Thyroid gland (tissue), 4 donors: Measurements from ENCODE around the gene S100A12. TPM values are rescaled to one million over a fixed set of nuclear protein-coding genes. Genes with fewer than 3 reads are reported as not detected.
"Not testable (repeated sequence)": the region's sequence is repeated elsewhere in the genome, so short reads cannot be mapped to it uniquely, and the experiment has no call there.

ENCODE experiments used
- DNase-seq, 2 donors: peaks; one replicate each; pipeline ENCODE4 v3.0.0-alpha.2; 2019
- H3K27ac ChIP-seq, 3 donors: fragments of 200-600 bp; sonication (generic); 1 replicate in 2 of 3; 2 replicates in 1 of 3; pipeline ENCODE4 v1.5.1; 2016 to 2019; ENCODE audit warnings: mild to moderate bottlenecking in 1 of 3, moderate library complexity in 1 of 3
- H3K27me3 ChIP-seq: fragments of 200-600 bp; sonication (generic); one replicate; pipeline ENCODE4 v1.5.1; 2019
- H3K36me3 ChIP-seq, 2 donors: fragments of 200-600 bp; sonication (generic); one replicate each; pipeline ENCODE4 v1.5.1; 2016 to 2019
- H3K4me1 ChIP-seq, 2 donors: fragments of 200-600 bp; sonication (generic); one replicate each; pipeline ENCODE4 v1.5.1; 2017 to 2019
- H3K4me3 ChIP-seq, 3 donors: fragments of 200-600 bp; sonication (generic); replicated peaks in 1 of 3; 1 replicate in 2 of 3; 2 replicates in 1 of 3; pipeline ENCODE4 v1.5.1; 2016; ENCODE audit warnings: mild to moderate bottlenecking in 1 of 3
- H3K9me3 ChIP-seq: fragments of 200-600 bp; sonication (generic); one replicate; pipeline ENCODE4 v1.5.1; 2017
- CTCF ChIP-seq, 6 experiments: fragments of 200-600 bp in 3 of 6; fragments of 450-650 bp in 3 of 6; sonication (generic) in 3 of 6; IDR thresholded peaks; one replicate each; pipeline ENCODE4 v1.5.1; 2016 to 2019; ENCODE audit warnings: antibody characterized with exemption in 6 of 6, mild to moderate bottlenecking in 2 of 6, inconsistent platforms in 1 of 6, moderate library complexity in 1 of 6
- POLR2A ChIP-seq, 2 donors: fragments of 450-650 bp; IDR thresholded peaks; one replicate each; pipeline ENCODE4 v1.6.1; 2017; ENCODE audit warnings: antibody characterized with exemption in 2 of 2, mild to moderate bottlenecking in 2 of 2, moderate library complexity in 1 of 2
- WGBS, 2 donors: methylation state at CpG; one replicate each; pipeline ENCODE4 v1.1.5; 2017; 5-methylcytosine and 5-hydroxymethylcytosine counted together
- intact Hi-C: fragments of 100-400 bp; cut with DNase I; formaldehyde crosslinking; loops from one replicate; pipeline ENCODE4 v1.15.1; 2023
- total RNA-seq, 4 donors: library from RNA; depleted of rRNA; stranded (reverse); fragments of >200 nt; gene quantifications; one replicate each; pipeline ENCODE4 v1.2.3, GENCODE V29; 2016

Gene S100A12
- total RNA-seq: not detected

DNA sequence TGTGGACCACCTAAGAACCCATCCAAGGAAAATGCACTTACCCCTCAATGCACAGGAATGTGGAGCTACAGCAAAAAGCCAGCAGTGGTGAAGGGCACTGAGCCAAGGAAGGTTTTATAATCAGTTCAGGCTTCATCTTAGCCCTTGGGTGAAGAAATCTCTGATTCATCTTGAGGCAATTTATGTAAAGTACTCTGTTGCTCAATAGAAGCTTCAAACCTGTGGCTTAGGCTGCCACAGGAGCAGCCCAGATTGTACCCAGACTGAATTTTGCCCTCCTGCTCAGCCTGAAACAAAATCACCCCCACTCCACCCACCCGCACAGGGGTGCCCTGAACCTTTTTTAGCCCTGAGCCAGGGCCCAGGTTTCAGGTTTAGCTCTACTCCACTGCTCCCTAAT, at the start of gene S100A12:
Gene S100A12, minus strand, starts transcription at position 111 of the 400 bp plus-strand sequence. CDS start 1,029 bp downstream, outside the sequence.
- Histone ChIP-seq H3K27me3 (no peaks in the 10 kb centered on the region), H3K36me3 (no peaks in the 10 kb centered on the region), H3K27ac (no peak within 1 kb of the TSS), H3K9me3 (no peaks in the 10 kb centered on the region), H3K4me1 (no peaks in the 10 kb centered on the region), H3K4me3 (no peak within 1 kb of the TSS)
- DNase-seq: no peak
- TF ChIP-seq CTCF (IDR thresholded peaks at IDR 0.05) (no peak), POLR2A (IDR thresholded peaks at IDR 0.05) (no peak)
- WGBS, 2 donors: 85 to 90% methylated on average over 1 of the region's 1 CpG
- intact Hi-C loops: no loop called here

- no peaks in the 10 kb centered on the region for H3K4me1 ChIP-seq
- no peaks in the 10 kb centered on the region for H3K9me3 ChIP-seq
- WGBS, 2 donors: 9 to 10% methylated on average over 6 of the region's 6 CpGs
- no peaks in the 10 kb centered on the region for H3K36me3 ChIP-seq
- no peaks in the 10 kb centered on the region for H3K27me3 ChIP-seq
- no peak overlapping the region for H3K27ac ChIP-seq
- TF ChIP-seq POLR2A (IDR thresholded peaks at IDR 0.05) (no peak), CTCF (IDR thresholded peaks at IDR 0.05) (no peak)
- DNase-seq: peak; percentile 74 to 81
- H3K4me3 ChIP-seq: no peak overlapping the region
- intact Hi-C loops: no loop called here
Measured at GRCh38 chr1:153422450-153423068, 47.1 kb upstream of the S100A12 start.

- H3K36me3 ChIP-seq: no peaks in the 10 kb centered on the region
- TF ChIP-seq POLR2A (IDR thresholded peaks at IDR 0.05) (no peak), CTCF (IDR thresholded peaks at IDR 0.05) (no peak)
- no peak for DNase-seq
- no peak overlapping the region for H3K27ac ChIP-seq
- intact Hi-C loops: no loop called here
- no peaks in the 10 kb centered on the region for H3K27me3 ChIP-seq
- no peak overlapping the region for H3K4me3 ChIP-seq
- WGBS, 2 donors: 71 to 73% methylated on average over 2 of the region's 2 CpGs
- H3K4me1 ChIP-seq: no peaks in the 10 kb centered on the region
- no peaks in the 10 kb centered on the region for H3K9me3 ChIP-seq
Measured at GRCh38 chr1:153420306-153420705, 44.9 kb upstream of the S100A12 start.

DNA sequence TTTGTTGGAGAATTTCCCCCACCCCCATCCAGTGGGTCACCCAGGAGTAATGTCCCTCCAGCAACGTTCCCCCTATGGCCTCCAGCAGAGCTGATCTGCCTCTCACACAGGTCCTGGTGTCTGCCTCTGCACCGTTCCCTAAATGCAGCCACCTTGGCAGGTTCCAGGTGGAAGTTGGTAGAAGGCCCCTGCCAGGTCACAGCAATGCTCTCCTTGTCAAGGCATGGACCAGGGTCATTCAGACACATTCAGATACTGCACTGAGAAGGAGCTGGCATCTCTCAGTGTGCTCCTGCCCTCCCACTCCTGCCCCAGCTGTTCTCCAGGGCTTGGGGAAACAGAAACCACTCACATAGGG, 44.0 kb upstream of the S100A12 start:
- H3K27ac ChIP-seq, H3K36me3 ChIP-seq, H3K9me3 ChIP-seq, H3K27me3 ChIP-seq, DNase-seq, H3K4me1 ChIP-seq, intact Hi-C loops, H3K4me3 ChIP-seq: not testable (repeated sequence)
- WGBS, 2 donors: 56 to 74% methylated on average over 2 of the region's 2 CpGs

- DNase-seq, intact Hi-C loops: not testable (repeated sequence)
- 59 to 73% methylated on average over 7 of the region's 7 CpGs for WGBS, 2 donors
Measured at GRCh38 chr1:153418758-153419435, 43.5 kb upstream of the S100A12 start.

GRCh38 chr1:153417136-153417888, 41.9 kb upstream of the S100A12 start:
- no peak for TF ChIP-seq CTCF (IDR thresholded peaks at IDR 0.05)
- no peak for TF ChIP-seq POLR2A (IDR thresholded peaks at IDR 0.05)
- 78 to 83% methylated on average over 12 of the region's 12 CpGs for WGBS, 2 donors
- H3K9me3 ChIP-seq: no peaks in the 10 kb centered on the region
- DNase-seq: no peak
- H3K27me3 ChIP-seq: no peaks in the 10 kb centered on the region
- H3K4me1 ChIP-seq: no peaks in the 10 kb centered on the region
- no peaks in the 10 kb centered on the region for H3K36me3 ChIP-seq
- intact Hi-C loops: no loop called here
- H3K27ac ChIP-seq: no peak overlapping the region
- no peak overlapping the region for H3K4me3 ChIP-seq

More at GRCh38 chr1:153418758-153419435, 43.5 kb upstream of the S100A12 start:
- H3K27me3 ChIP-seq, H3K27ac ChIP-seq, H3K36me3 ChIP-seq, H3K4me3 ChIP-seq, H3K4me1 ChIP-seq, H3K9me3 ChIP-seq: not testable (repeated sequence)
